CD14-positive monocyte (primary cell): ENCODE data around the gene SPACDR. TPM values are rescaled to one million over a fixed set of nuclear protein-coding genes. Genes with fewer than 3 reads are reported as not detected.
"Not testable (repeated sequence)": the region's sequence is repeated elsewhere in the genome, so short reads cannot be mapped to it uniquely, and the experiment has no call there.

Experiments
- DNase-seq, 3 donors: peaks; one replicate each; pipeline ENCODE4 v3.0.0-alpha.2; 2011 to 2022
- H2AFZ ChIP-seq: 2 replicates; pipeline ENCODE4 v1.6.0; 2012; ENCODE audit warnings: mild to moderate bottlenecking, low read depth, low read length, inconsistent platforms; ENCODE audit not compliant: insufficient read depth, poor library complexity, severe bottlenecking
- H3K27ac ChIP-seq, 2 donors: 1 replicate in 1 of 2; 2 replicates in 1 of 2; pipeline ENCODE4 v1.5.1; 2012 to 2013; ENCODE audit warnings: low read length in 2 of 2, control low read depth in 1 of 2, inconsistent platforms in 1 of 2, low read depth in 1 of 2, mild to moderate bottlenecking in 1 of 2
- H3K27me3 ChIP-seq, 2 donors: one replicate each; pipeline versions ENCODE4 v1.6.0 to v1.6.1; 2011 to 2013; ENCODE audit warnings: low read length in 2 of 2; ENCODE audit not compliant: control insufficient read depth in 2 of 2, insufficient read depth in 2 of 2
- H3K36me3 ChIP-seq, 2 donors: replicated peaks in 1 of 2; 1 replicate in 1 of 2; 2 replicates in 1 of 2; pipeline versions ENCODE4 v1.5.1 to v1.6.1; 2012 to 2013; ENCODE audit warnings: low read length in 2 of 2, control low read depth in 1 of 2, inconsistent platforms in 1 of 2, mild to moderate bottlenecking in 1 of 2; ENCODE audit not compliant: insufficient read depth in 2 of 2, control insufficient read depth in 1 of 2
- H3K4me1 ChIP-seq, 2 donors: 1 replicate in 1 of 2; 2 replicates in 1 of 2; pipeline versions ENCODE4 v1.5.1 to v1.6.1; 2012 to 2013; ENCODE audit warnings: low read length in 2 of 2, control low read depth in 1 of 2, inconsistent platforms in 1 of 2, mild to moderate bottlenecking in 1 of 2, moderate library complexity in 1 of 2; ENCODE audit not compliant: insufficient read depth in 2 of 2, control insufficient read depth in 1 of 2
- H3K4me2 ChIP-seq: replicated peaks from 2 replicates; pipeline ENCODE3; 2012; ENCODE audit warnings: low read length, moderate library complexity, mild to moderate bottlenecking; ENCODE audit not compliant: poor library complexity, severe bottlenecking; ENCODE audit errors: extremely low read depth
- H3K4me3 ChIP-seq, 3 experiments: fragments of 200-600 bp in 1 of 3; sonication (generic) in 1 of 3; replicated peaks in 1 of 3; 1 replicate in 2 of 3; 2 replicates in 1 of 3; pipeline ENCODE4 v1.5.1; 2011 to 2013; ENCODE audit warnings: low read length in 3 of 3, mild to moderate bottlenecking in 3 of 3, control low read depth in 2 of 3, low read depth in 2 of 3, inconsistent platforms in 1 of 3, moderate library complexity in 1 of 3
- H3K79me2 ChIP-seq: 2 replicates; pipeline ENCODE4 v1.6.0; 2012; ENCODE audit warnings: mild to moderate bottlenecking, control low read depth, inconsistent platforms, low read length, moderate library complexity; ENCODE audit not compliant: insufficient read depth
- H3K9ac ChIP-seq: 2 replicates; pipeline ENCODE4 v1.6.0; 2017; ENCODE audit warnings: low read length, mild to moderate bottlenecking; ENCODE audit not compliant: insufficient read depth, poor library complexity, severe bottlenecking
- H3K9me3 ChIP-seq, 2 donors: replicated peaks in 1 of 2; 1 replicate in 1 of 2; 2 replicates in 1 of 2; pipeline versions ENCODE4 v1.5.1 to v1.6.1; 2012 to 2013; ENCODE audit warnings: low read length in 2 of 2, control low read depth in 1 of 2; ENCODE audit not compliant: control insufficient read depth in 1 of 2, insufficient read depth in 1 of 2
- H4K20me1 ChIP-seq: 2 replicates; pipeline ENCODE4 v1.6.0; 2012; ENCODE audit warnings: mild to moderate bottlenecking, low read length, control low read depth, moderate library complexity; ENCODE audit not compliant: insufficient read depth
- H3K27ac Mint-ChIP-seq, 7 donors: one replicate each; pipeline ENCODE4 v1.8.0; 2020; ENCODE audit warnings: mild to moderate bottlenecking in 7 of 7, mixed read lengths in 7 of 7, moderate library complexity in 6 of 7, inconsistent platforms in 2 of 7
- H3K27me3 Mint-ChIP-seq, 3 donors: one replicate each; pipeline ENCODE4 v1.8.0; 2021 to 2022; ENCODE audit warnings: low read depth in 3 of 3, mild to moderate bottlenecking in 3 of 3, mixed read lengths in 3 of 3, moderate library complexity in 3 of 3, inconsistent platforms in 1 of 3
- H3K36me3 Mint-ChIP-seq, 2 donors: one replicate each; pipeline ENCODE4 v1.8.0; 2020; ENCODE audit warnings: mixed read lengths in 2 of 2, inconsistent platforms in 1 of 2, mild to moderate bottlenecking in 1 of 2
- H3K4me1 Mint-ChIP-seq: one replicate; pipeline ENCODE4 v1.8.0; 2020; ENCODE audit warnings: mild to moderate bottlenecking, mixed read lengths
- H3K4me3 Mint-ChIP-seq, 2 donors: one replicate each; pipeline ENCODE4 v1.8.0; 2020; ENCODE audit warnings: mild to moderate bottlenecking in 2 of 2, mixed read lengths in 2 of 2, moderate library complexity in 1 of 2
- H3K9me3 Mint-ChIP-seq, 7 donors: one replicate each; pipeline ENCODE4 v1.8.0; 2020 to 2022; ENCODE audit warnings: mixed read lengths in 7 of 7, mild to moderate bottlenecking in 6 of 7, moderate library complexity in 6 of 7, inconsistent platforms in 2 of 7
- WGBS: methylation state at CpG from one replicate; pipeline ENCODE4 v1.1.5; 2013; ENCODE audit warnings: missing lambda C conversion rate; ENCODE audit not compliant: insufficient coverage; 5-methylcytosine and 5-hydroxymethylcytosine counted together
- intact Hi-C, 2 donors: fragments of 100-400 bp; cut with micrococcal nuclease; formaldehyde crosslinking; loops; one replicate each; pipeline versions ENCODE4 v1.15.0 to v1.15.1; 2023
- polyA plus RNA-seq, 3 donors: library from polyadenylated mRNA; depleted of rRNA in 1 of 3; unstranded in 2 of 3; stranded (reverse) in 1 of 3; fragments of 300-500 nt in 2 of 3; fragments of >200 nt in 1 of 3; fragmentation: Illumina TruSeq in 2 of 3; gene quantifications; 1 replicate in 2 of 3; 2 replicates in 1 of 3; pipeline ENCODE4 v1.2.3, GENCODE V29; 2012 to 2021
- TF ChIP-seq, protein P1 (sequence below): fragments of 200-600 bp; IDR thresholded peaks from one replicate; pipeline ENCODE4 v1.8.0; 2022; ENCODE audit warnings: antibody characterized with exemption, mild to moderate bottlenecking

The SPACDR gene
- polyA plus RNA-seq, 3 donors, result 0.40 to 2.5 TPM; not detected in 1

DNA sequence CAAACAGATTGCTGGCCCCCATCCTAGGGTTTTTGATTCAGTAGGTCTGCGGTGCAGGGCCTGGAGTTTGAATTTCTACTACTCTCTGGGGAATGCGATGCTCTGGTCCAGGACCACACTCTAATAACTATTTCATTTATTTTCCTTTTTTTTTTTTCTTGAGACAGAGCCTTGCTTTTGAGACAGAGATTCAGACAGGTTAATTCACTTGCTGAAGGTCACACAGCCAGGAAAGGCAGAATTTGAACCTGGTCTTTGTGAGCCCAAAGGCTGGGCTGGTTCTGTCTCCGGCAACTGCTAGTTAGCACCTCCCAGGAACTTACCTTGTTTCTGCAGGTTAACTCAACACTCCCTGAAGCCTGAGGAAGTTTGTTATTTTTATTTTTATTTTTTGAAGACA lies 11.5 kb downstream of the SPACDR start:
- H2AFZ ChIP-seq, result no peak overlapping the region
- no peak for DNase-seq
- intact Hi-C loops, result no loop called here

DNA sequence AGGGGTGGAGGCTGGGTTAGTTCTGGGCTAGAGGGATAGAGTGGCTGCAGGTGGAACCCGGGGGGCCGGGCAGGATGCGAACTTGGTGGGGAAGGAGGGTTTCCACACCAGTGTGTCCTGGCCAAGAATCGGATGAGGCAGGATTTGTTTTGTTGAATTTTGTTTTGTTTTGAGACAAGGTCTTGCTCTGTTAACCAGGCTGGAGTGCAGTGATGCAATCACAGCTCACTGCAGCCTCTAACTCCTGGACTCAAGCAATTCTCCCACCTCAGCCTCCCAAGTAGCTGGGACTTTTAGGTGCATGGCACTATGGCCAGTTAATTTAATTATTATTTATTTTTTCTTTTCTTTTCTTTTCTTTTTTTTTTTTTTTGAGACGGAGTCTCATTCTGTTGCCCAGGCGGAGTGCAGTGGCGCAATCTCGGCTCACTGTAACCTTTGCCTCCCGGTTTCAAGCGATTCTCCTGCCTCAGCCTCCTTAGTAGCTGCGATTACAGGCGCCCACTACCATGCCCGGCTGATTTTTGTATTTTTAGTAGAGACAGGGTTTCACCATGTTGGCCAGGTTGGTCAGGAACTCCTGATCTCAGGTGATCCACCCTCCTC lies 14.8 kb downstream of the SPACDR start:
- no peak overlapping the region for H3K4me2 ChIP-seq
- 93% methylated on average over 3 of the region's 13 CpGs for WGBS
- Mint-ChIP-seq H3K36me3 (peaks cover 0 to under 1% of the 10 kb centered on the region in 2 donors), H3K4me1 (peaks cover 38% of the 10 kb centered on the region), H3K27me3 (peaks cover 0 to 3% (median 3%) of the 10 kb centered on the region in 3 donors), H3K9me3 (peaks cover 0 to 2% (median 0%) of the 10 kb centered on the region in 7 donors), H3K4me3 (no peak overlapping the region), H3K27ac (no peak overlapping the region)
- no peak overlapping the region for H2AFZ ChIP-seq
- no peaks in the 10 kb centered on the region for H3K27me3 ChIP-seq
- no peaks in the 10 kb centered on the region for H3K9me3 ChIP-seq
- no peak for DNase-seq
- H3K36me3 ChIP-seq, result no peaks in the 10 kb centered on the region
- TF ChIP-seq, protein P1, sequence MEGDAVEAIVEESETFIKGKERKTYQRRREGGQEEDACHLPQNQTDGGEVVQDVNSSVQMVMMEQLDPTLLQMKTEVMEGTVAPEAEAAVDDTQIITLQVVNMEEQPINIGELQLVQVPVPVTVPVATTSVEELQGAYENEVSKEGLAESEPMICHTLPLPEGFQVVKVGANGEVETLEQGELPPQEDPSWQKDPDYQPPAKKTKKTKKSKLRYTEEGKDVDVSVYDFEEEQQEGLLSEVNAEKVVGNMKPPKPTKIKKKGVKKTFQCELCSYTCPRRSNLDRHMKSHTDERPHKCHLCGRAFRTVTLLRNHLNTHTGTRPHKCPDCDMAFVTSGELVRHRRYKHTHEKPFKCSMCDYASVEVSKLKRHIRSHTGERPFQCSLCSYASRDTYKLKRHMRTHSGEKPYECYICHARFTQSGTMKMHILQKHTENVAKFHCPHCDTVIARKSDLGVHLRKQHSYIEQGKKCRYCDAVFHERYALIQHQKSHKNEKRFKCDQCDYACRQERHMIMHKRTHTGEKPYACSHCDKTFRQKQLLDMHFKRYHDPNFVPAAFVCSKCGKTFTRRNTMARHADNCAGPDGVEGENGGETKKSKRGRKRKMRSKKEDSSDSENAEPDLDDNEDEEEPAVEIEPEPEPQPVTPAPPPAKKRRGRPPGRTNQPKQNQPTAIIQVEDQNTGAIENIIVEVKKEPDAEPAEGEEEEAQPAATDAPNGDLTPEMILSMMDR, result no peak
- H3K27ac ChIP-seq, result no peak overlapping the region
- H4K20me1 ChIP-seq, result no peaks in the 10 kb centered on the region
- intact Hi-C loops, result no loop called here
- no peak overlapping the region for H3K9ac ChIP-seq
- H3K79me2 ChIP-seq, result no peaks in the 10 kb centered on the region
- H3K4me1 ChIP-seq, result peaks cover 27 to 37% of the 10 kb centered on the region in 2 donors
- H3K4me3 ChIP-seq, result no peak overlapping the region

More for the DNA sequence above, 11.5 kb downstream of the SPACDR start:
- Histone ChIP-seq H3K4me3 (no peak overlapping the region), H3K4me1 (peaks cover 10 to 15% of the 10 kb centered on the region in 2 donors), H3K4me2 (no peak overlapping the region), H3K36me3 (peaks cover 3 to 5% of the 10 kb centered on the region in 2 donors), H3K27ac (no peak overlapping the region), H3K27me3 (no peaks in the 10 kb centered on the region), H4K20me1 (no peaks in the 10 kb centered on the region), H3K9ac (no peak overlapping the region), H3K9me3 (no peaks in the 10 kb centered on the region), H3K79me2 (no peaks in the 10 kb centered on the region)
- Mint-ChIP-seq H3K4me1 (peaks cover 25% of the 10 kb centered on the region), H3K27ac (peak overlapping the region in 1 of 7 donors; percentile 59), H3K36me3 (peaks cover 2 to 9% of the 10 kb centered on the region in 2 donors), H3K9me3 (no peaks in the 10 kb centered on the region), H3K27me3 (peaks cover 0 to 8% (median 6%) of the 10 kb centered on the region in 3 donors), H3K4me3 (no peak overlapping the region)
- 100% methylated on average over 2 of the region's 3 CpGs for WGBS
- TF ChIP-seq, protein P1, result no peak

DNA sequence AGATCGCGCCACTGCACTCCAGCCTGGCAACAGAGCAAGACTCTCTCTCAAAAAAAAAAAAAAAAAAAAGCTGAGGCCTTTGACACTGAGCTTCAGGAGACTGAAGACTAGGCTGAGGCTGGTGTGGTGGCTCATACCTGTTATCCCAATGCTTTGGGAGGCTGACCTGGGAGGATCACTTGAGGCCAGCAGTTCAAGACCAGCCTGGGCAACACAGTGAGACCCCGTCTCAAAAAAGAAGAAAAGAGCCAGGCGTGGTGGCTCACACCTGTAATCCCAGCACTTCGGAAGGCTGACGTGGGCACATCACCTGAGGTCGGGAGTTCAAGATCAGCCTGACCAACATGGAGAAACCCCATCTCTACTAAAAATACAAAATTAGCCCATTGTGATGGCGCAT lies 16.7 kb downstream of the SPACDR start:
- H2AFZ ChIP-seq, H3K27me3 ChIP-seq, H3K4me2 ChIP-seq, intact Hi-C loops, H3K9me3 Mint-ChIP-seq, H3K79me2 ChIP-seq, H3K4me3 ChIP-seq, H3K4me3 Mint-ChIP-seq, H3K9me3 ChIP-seq, H3K27me3 Mint-ChIP-seq, H3K36me3 ChIP-seq, H3K9ac ChIP-seq, H4K20me1 ChIP-seq, H3K27ac ChIP-seq, H3K36me3 Mint-ChIP-seq, DNase-seq: not testable (repeated sequence)
- peak overlapping the region in 1 of 7 donors; percentile 46 for H3K27ac Mint-ChIP-seq
- H3K4me1 Mint-ChIP-seq, result peaks cover 46% of the 10 kb centered on the region
- 100% methylated on average over 1 of the region's 8 CpGs for WGBS
- peaks cover 33 to 41% of the 10 kb centered on the region in 2 donors for H3K4me1 ChIP-seq
